Tibial nerve (tissue), 3 donors: Measurements from ENCODE around the gene PTGER4.

Experiments
- POLR2A ChIP-seq, 2 donors: fragments of 450-650 bp; IDR thresholded peaks; one replicate each; pipeline ENCODE4 v1.6.1; 2017; ENCODE audit warnings: antibody characterized with exemption in 2 of 2, mild to moderate bottlenecking in 2 of 2, moderate library complexity in 2 of 2
- TF ChIP-seq, protein P1 (sequence below), 5 experiments: fragments of 200-600 bp in 3 of 5; fragments of 450-650 bp in 2 of 5; sonication (generic) in 3 of 5; IDR thresholded peaks; one replicate each; pipeline ENCODE4 v1.5.1; 2016 to 2019; ENCODE audit warnings: antibody characterized with exemption in 5 of 5, mild to moderate bottlenecking in 3 of 5, moderate library complexity in 2 of 5

DNA sequence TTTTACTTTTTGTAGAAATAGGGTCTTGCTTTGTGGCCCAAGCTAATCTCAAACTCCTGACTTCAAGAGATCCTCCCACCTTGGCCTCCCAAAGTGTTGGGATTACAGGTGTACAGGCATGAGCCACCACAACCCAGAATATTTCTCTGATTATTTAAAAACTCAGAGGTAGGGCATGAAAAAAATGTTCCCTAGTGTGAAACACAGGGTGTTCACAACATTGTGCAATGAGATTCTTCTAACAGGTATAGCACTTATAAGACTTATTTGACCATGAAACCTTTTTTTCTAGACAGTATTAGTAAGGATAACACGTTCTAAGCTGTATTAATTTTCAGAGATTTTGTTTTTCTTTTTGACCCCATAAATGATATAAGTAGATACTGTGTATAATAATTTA is 13.1 kb upstream of the PTGER4 start:
- TF ChIP-seq, protein P1, sequence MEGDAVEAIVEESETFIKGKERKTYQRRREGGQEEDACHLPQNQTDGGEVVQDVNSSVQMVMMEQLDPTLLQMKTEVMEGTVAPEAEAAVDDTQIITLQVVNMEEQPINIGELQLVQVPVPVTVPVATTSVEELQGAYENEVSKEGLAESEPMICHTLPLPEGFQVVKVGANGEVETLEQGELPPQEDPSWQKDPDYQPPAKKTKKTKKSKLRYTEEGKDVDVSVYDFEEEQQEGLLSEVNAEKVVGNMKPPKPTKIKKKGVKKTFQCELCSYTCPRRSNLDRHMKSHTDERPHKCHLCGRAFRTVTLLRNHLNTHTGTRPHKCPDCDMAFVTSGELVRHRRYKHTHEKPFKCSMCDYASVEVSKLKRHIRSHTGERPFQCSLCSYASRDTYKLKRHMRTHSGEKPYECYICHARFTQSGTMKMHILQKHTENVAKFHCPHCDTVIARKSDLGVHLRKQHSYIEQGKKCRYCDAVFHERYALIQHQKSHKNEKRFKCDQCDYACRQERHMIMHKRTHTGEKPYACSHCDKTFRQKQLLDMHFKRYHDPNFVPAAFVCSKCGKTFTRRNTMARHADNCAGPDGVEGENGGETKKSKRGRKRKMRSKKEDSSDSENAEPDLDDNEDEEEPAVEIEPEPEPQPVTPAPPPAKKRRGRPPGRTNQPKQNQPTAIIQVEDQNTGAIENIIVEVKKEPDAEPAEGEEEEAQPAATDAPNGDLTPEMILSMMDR (IDR thresholded peaks at IDR 0.05): no peak
- no peak for TF ChIP-seq POLR2A (IDR thresholded peaks at IDR 0.05)
